HepG2 (cell line): Measurements from ENCODE around the gene RUVBL1. TPM values are rescaled to one million over a fixed set of nuclear protein-coding genes. Genes with fewer than 3 reads are reported as not detected.
A peak's percentile ranks its signal among the peaks of the same experiment; 100 is the strongest.

ENCODE experiments used
- SIX4 ChIP-seq: sonication (generic); formaldehyde crosslinking; IDR thresholded peaks from 2 replicates; pipeline ENCODE4 v1.4.0; 2020; ENCODE audit warnings: missing genetic modification reagents
- ZNF124 ChIP-seq: sonication (generic); formaldehyde crosslinking; IDR thresholded peaks from 2 replicates; pipeline ENCODE4 v1.4.0; 2020; ENCODE audit warnings: missing genetic modification reagents
- ZNF160 ChIP-seq: sonication (generic); formaldehyde crosslinking; IDR thresholded peaks from 2 replicates; pipeline ENCODE4 v1.8.0; 2022; ENCODE audit warnings: mild to moderate bottlenecking, inconsistent platforms, missing genetic modification reagents
- polyA plus RNA-seq, 8 experiments: library from polyadenylated mRNA; depleted of rRNA in 3 of 8; stranded (reverse) in 7 of 8; unstranded in 1 of 8; fragments of >200 nt; fragmentation: Illumina TruSeq in 4 of 8; extraction: Trizol in 4 of 8; gene quantifications; 2 replicates each; pipeline versions ENCODE4 v1.2.1 to v1.2.3, GENCODE V29; 2011 to 2016; ENCODE audit warnings: low read depth in 4 of 8, missing spikeins in 1 of 8, mixed read lengths in 1 of 8; ENCODE audit not compliant: insufficient read depth in 1 of 8
- total RNA-seq, 5 experiments: library from RNA; depleted of rRNA; stranded (reverse); fragments of >200 nt; fragmentation: Illumina TruSeq; extraction: Trizol; gene quantifications; 2 replicates each; pipeline ENCODE4 v1.2.3, GENCODE V29; 2016; ENCODE audit warnings: low read depth in 1 of 5
- TF ChIP-seq, protein P1 (sequence below): sonication (generic); formaldehyde crosslinking; IDR thresholded peaks from 2 replicates; pipeline ENCODE4 v1.4.0; 2020; ENCODE audit warnings: missing genetic modification reagents, borderline replicate concordance
- TF ChIP-seq, protein P2 (sequence below): sonication (generic); formaldehyde crosslinking; IDR thresholded peaks from 2 replicates; pipeline ENCODE4 v1.8.0; 2022; ENCODE audit warnings: mild to moderate bottlenecking, missing genetic modification reagents
- TF ChIP-seq, protein P3 (sequence below): sonication (generic); formaldehyde crosslinking; IDR thresholded peaks from 2 replicates; pipeline ENCODE4 v1.4.0; 2020; ENCODE audit warnings: missing genetic modification reagents
- TF ChIP-seq, protein P4 (sequence below): sonication (generic); formaldehyde crosslinking; IDR thresholded peaks from 2 replicates; pipeline ENCODE4 v1.5.0; 2020; ENCODE audit warnings: missing genetic modification reagents
- TF ChIP-seq, protein P5 (sequence below): sonication (generic); formaldehyde crosslinking; IDR thresholded peaks from 2 replicates; pipeline ENCODE4 v1.4.0; 2020; ENCODE audit warnings: mild to moderate bottlenecking, missing genetic modification reagents

Gene RUVBL1
- total and polyA plus RNA-seq, 2 of the 13 experiments (the other 11 are each of a cell fraction or from before 2014, with no cell fraction given) = 32.7 to 86.3 TPM

DNA sequence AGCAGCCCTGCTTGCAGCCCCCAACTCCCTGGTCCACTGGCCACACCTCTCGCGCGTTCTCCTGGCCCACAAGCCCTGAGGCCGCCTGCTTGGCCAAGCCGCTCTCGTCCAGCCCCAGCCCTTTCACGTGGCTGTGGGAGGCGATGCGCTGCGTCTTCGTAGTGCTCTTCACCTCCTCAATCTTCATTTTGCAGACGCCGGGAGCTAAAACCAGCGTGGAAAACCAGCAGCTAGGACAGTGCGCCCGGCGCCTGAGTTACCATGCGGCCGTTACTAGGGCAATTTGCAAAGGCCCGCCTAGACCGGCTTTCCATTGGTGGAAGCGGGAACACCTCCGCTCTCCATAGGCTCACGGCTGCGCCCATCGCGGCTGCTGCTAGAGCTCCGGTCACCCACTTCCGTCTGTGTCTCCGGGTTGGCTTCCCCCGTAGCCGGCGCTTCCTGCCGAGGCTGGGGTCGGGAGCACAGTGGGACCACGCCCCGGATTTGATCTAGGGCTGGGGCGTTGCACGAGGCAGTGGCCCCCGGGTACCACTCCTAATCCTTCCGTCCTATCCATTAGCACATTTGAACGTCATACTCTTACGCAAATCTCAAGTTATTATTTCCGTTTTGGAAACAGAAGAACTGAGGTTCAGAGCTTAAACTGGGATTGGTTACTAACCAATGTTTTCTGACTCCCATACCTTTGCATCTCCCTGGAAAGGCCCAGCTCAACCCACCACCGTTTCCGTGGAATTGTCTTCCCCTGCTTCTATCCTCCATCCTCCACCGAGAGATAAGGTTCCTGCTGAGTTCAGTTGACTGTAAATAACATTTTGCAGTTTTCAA, at the start of gene RUVBL1 (continued):
- TF ChIP-seq, protein P1, sequence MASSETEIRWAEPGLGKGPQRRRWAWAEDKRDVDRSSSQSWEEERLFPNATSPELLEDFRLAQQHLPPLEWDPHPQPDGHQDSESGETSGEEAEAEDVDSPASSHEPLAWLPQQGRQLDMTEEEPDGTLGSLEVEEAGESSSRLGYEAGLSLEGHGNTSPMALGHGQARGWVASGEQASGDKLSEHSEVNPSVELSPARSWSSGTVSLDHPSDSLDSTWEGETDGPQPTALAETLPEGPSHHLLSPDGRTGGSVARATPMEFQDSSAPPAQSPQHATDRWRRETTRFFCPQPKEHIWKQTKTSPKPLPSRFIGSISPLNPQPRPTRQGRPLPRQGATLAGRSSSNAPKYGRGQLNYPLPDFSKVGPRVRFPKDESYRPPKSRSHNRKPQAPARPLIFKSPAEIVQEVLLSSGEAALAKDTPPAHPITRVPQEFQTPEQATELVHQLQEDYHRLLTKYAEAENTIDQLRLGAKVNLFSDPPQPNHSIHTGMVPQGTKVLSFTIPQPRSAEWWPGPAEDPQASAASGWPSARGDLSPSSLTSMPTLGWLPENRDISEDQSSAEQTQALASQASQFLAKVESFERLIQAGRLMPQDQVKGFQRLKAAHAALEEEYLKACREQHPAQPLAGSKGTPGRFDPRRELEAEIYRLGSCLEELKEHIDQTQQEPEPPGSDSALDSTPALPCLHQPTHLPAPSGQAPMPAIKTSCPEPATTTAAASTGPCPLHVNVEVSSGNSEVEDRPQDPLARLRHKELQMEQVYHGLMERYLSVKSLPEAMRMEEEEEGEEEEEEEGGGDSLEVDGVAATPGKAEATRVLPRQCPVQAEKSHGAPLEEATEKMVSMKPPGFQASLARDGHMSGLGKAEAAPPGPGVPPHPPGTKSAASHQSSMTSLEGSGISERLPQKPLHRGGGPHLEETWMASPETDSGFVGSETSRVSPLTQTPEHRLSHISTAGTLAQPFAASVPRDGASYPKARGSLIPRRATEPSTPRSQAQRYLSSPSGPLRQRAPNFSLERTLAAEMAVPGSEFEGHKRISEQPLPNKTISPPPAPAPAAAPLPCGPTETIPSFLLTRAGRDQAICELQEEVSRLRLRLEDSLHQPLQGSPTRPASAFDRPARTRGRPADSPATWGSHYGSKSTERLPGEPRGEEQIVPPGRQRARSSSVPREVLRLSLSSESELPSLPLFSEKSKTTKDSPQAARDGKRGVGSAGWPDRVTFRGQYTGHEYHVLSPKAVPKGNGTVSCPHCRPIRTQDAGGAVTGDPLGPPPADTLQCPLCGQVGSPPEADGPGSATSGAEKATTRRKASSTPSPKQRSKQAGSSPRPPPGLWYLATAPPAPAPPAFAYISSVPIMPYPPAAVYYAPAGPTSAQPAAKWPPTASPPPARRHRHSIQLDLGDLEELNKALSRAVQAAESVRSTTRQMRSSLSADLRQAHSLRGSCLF = no peak
- TF ChIP-seq, protein P2, sequence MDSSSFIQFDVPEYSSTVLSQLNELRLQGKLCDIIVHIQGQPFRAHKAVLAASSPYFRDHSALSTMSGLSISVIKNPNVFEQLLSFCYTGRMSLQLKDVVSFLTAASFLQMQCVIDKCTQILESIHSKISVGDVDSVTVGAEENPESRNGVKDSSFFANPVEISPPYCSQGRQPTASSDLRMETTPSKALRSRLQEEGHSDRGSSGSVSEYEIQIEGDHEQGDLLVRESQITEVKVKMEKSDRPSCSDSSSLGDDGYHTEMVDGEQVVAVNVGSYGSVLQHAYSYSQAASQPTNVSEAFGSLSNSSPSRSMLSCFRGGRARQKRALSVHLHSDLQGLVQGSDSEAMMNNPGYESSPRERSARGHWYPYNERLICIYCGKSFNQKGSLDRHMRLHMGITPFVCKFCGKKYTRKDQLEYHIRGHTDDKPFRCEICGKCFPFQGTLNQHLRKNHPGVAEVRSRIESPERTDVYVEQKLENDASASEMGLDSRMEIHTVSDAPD (CRISPR knock-in tag) = no peak
- TF ChIP-seq, protein P3, sequence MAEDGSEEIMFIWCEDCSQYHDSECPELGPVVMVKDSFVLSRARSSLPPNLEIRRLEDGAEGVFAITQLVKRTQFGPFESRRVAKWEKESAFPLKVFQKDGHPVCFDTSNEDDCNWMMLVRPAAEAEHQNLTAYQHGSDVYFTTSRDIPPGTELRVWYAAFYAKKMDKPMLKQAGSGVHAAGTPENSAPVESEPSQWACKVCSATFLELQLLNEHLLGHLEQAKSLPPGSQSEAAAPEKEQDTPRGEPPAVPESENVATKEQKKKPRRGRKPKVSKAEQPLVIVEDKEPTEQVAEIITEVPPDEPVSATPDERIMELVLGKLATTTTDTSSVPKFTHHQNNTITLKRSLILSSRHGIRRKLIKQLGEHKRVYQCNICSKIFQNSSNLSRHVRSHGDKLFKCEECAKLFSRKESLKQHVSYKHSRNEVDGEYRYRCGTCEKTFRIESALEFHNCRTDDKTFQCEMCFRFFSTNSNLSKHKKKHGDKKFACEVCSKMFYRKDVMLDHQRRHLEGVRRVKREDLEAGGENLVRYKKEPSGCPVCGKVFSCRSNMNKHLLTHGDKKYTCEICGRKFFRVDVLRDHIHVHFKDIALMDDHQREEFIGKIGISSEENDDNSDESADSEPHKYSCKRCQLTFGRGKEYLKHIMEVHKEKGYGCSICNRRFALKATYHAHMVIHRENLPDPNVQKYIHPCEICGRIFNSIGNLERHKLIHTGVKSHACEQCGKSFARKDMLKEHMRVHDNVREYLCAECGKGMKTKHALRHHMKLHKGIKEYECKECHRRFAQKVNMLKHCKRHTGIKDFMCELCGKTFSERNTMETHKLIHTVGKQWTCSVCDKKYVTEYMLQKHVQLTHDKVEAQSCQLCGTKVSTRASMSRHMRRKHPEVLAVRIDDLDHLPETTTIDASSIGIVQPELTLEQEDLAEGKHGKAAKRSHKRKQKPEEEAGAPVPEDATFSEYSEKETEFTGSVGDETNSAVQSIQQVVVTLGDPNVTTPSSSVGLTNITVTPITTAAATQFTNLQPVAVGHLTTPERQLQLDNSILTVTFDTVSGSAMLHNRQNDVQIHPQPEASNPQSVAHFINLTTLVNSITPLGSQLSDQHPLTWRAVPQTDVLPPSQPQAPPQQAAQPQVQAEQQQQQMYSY = no peak
- TF ChIP-seq SIX4 (no peak), ZNF160 (CRISPR knock-in tag) (0 out of 2 replicates have a peak, but pooled peaks have one; percentile 29), ZNF124 (CRISPR knock-in tag) (no peak)
- TF ChIP-seq, protein P4, sequence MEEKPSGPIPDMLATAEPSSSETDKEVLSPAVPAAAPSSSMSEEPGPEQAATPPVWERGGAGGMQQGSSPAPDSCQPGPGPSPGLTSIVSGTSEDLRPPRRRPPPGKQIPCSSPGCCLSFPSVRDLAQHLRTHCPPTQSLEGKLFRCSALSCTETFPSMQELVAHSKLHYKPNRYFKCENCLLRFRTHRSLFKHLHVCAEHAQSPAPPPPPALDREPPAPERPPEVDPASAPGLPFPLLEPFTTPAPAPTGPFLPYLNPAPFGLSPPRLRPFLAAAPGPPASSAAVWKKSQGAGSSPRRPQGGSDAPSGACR (CRISPR knock-in tag) = peak; percentile 88
- TF ChIP-seq, protein P5, sequence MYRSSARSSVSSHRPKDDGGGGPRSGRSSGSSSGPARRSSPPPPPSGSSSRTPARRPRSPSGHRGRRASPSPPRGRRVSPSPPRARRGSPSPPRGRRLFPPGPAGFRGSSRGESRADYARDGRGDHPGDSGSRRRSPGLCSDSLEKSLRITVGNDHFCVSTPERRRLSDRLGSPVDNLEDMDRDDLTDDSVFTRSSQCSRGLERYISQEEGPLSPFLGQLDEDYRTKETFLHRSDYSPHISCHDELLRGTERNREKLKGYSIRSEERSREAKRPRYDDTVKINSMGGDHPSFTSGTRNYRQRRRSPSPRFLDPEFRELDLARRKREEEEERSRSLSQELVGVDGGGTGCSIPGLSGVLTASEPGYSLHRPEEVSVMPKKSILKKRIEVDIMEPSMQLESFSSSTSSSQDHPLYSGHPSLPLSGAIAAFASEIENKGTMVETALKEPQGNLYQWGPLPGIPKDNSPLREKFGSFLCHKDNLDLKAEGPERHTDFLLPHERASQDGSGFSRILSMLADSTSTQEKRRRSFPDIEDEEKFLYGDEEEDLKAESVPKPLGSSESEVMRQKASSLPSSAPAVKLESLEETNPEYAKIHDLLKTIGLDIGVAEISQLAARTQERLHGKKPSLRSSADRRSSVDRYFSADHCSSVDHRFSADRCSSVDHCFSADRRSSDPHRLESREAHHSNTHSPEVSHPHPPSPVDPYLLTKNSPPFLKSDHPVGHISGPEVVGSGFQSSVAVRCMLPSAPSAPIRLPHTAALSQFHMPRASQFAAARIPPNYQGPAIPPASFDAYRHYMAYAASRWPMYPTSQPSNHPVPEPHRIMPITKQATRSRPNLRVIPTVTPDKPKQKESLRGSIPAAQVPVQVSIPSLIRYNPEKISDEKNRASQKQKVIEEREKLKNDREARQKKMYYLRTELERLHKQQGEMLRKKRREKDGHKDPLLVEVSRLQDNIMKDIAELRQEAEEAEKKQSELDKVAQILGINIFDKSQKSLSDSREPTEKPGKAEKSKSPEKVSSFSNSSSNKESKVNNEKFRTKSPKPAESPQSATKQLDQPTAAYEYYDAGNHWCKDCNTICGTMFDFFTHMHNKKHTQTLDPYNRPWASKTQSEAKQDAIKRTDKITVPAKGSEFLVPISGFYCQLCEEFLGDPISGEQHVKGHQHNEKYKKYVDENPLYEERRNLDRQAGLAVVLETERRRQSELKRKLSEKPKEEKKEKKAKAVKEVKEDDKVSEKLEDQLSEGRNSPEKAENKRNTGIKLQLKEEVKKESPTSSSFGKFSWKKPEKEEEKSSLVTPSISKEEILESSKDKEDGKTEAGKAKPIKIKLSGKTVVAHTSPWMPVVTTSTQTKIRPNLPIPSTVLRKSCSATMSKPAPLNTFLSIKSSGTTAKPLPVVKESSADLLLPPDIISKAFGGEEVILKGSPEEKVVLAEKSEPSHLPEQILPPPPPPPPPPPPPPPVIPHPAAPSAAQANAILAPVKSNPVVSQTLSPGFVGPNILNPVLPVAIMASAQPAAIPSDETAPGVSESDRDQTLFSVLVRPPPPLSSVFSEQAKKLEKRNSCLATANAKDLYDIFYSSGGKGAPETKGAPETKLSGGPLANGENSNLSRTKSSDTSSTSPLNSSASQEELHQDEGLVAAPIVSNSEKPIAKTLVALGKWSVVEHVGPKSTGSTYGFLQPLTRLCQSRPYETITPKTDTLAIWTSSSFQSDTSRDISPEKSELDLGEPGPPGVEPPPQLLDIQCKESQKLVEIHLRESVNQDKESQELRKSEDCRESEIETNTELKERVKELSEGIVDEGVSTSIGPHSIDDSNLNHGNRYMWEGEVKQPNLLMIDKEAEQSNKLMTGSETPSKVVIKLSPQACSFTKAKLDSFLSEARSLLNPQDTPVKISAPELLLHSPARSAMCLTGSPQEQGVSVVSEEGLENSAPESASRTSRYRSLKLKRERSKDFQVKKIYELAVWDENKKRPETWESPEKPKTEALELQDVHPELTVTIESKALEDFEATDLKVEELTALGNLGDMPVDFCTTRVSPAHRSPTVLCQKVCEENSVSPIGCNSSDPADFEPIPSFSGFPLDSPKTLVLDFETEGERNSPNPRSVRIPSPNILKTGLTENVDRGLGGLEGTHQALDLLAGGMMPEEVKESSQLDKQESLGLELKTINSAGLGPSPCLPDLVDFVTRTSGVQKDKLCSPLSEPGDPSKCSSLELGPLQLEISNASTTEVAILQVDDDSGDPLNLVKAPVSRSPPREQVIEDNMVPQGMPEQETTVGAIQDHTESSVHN = no peak
